GDM1 (cell line): ENCODE data around the gene ACYP2.
"Not testable (repeated sequence)": the region's sequence is repeated elsewhere in the genome, so short reads cannot be mapped to it uniquely, and the experiment has no call there.

ENCODE experiments used
- DNase-seq: peaks from one replicate; lab custom pipeline; 2025; lab: John Stamatoyannopoulos, UW

Gene ACYP2

DNA sequence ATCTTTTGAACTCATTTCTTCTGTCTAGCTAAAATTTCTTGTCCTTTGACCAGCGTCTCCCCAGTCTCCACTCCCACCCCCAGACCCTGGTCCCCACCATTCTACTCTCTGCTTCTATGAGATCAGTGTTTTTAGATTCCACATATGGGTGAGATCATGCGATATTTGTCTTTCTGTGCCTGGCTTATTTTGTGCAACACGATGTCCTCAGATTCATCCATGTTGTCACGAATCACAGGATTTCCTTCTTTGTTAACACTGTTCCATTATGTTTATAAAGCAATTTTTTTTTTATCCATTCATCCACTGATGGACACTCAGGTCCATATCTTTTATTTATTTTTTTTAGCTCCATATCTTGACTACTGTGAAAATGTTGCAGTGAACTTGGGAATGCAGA is 16.0 kb upstream of the ACYP2 start:
- no peak for DNase-seq

DNA sequence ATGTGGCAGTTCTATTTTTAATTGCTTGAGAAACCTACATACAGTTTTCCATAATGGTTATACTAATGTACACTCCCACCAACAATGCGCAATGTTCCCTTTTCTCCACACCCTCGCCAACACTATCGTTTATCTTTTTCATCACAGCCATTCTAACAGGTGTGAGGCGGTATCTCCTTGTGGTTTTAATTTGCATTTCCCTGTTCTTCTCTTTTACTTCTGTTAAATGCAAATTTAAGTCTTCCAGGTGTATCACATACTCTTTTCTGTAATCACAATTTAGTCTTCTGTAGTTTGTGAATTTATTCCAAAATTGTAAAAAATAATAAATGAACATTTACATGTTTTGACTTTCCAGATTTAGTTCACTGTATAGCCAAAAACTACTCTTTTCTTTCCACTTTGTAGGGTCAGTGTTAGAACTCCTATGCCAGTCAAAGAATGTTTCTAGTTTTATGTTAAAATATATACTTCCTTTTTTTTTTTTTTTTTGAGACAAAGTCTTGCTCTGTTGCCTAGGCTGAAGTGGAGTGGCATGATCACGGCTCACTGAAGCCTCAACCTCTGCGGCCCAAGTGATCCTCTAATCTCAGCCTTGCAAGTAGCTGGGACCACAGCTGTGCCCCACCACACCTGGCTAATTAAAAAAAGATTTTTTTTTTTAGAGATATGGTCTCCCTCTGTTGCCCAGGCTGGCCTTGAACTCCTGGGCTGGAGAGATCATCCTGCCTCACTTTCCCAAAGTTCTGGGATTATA is 15.4 kb upstream of the ACYP2 start:
- no peak for DNase-seq

DNA sequence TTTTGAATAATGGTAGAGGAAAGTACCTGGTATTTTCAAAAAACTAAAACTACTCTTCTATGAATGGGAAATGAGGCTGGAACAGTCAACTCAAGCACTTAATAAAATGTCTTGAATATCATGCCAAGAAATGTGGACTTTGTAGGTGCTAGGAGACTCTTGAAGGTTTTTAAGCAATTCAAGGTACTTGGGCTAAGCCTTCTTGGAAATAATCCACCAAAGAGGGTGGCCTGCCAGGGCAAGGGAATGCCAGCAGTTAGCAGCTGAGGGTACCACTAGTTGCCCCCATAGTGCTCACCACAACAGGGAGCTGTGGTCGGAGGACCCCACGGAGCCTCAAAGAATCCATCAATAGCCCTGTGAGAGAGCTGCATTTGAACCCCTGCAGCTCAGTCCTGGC is 14.6 kb upstream of the ACYP2 start:
- DNase-seq: no peak

GRCh38 chr2:54103454-54104314 is 11.7 kb upstream of the ACYP2 start:
- peak; percentile 69 for DNase-seq

DNA sequence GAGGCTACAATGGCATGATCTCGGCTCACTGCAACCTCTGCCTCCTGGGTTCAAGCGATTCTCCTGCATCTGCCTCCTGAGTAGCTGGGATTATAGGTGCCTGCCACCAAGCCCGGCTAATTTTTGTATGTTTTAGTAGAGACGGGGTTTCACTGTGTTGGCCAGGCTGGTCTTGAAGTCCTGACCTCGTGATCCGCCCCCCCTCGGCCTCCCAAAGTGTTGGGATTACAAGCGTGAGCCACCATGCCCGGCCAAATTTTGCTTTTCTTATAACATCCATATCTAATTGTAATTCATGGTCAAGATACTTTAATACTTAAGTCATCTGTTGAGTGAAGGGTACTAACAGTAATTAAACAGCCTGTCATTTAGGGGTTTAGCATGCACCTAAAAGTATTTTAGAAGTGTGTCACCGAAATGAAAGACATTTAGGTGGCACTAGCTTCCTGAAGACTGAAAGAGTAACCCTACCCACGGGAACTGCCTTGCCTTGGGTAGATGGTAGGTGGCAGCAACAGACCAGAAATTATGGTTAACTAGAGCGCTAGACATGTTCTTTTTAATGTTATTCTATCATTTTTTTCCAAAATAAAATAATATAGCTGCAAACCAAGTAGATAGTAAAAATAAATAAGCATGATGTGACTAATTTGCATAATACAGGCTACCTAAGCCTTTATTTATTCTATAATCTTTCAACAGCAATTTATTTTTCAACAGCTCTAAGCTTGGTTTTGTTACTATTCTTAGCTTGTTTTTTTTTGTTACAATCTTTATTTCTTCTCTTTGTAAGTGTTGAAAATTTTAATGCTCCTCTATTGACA is 8.6 kb upstream of the ACYP2 start:
- DNase-seq: peak; percentile 48

- no peak for DNase-seq
These were observed 8.0 kb upstream of the ACYP2 start for GRCh38 chr2:54107455-54107764.

- no peak for DNase-seq
These were observed 7.4 kb upstream of the ACYP2 start for GRCh38 chr2:54107903-54108615.

- no peak for DNase-seq
These were observed 5.6 kb upstream of the ACYP2 start for GRCh38 chr2:54109848-54110247.

GRCh38 chr2:54114479-54114878 is 936 bp upstream of the ACYP2 start:
- not testable (repeated sequence) for DNase-seq

GRCh38 chr2:54114936-54115283 is 505 bp upstream of the ACYP2 start:
- no peak for DNase-seq

- DNase-seq: not testable (repeated sequence)
These were observed 1.2 kb downstream of the ACYP2 start for GRCh38 chr2:54116598-54116997.

DNA sequence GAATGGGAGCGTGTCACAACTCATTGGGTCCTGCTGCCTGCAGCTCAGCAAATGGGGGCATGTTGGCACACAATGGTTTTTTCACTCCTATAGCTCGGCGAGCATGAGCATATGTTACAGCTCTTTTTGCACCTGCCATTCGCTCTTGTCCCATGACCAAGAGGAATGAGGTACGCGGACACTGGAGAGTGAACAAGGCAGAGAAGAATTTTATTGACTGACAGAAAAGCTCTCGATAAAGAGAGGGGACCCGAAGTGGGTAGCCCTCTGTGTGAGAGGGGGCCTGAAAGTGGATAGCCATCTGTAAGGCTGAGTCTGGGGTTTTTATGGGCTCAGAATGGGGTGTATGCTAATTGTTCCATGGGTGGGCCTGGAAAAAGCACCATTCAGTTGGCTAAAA is 5.5 kb downstream of the ACYP2 start:
- no peak for DNase-seq

DNA sequence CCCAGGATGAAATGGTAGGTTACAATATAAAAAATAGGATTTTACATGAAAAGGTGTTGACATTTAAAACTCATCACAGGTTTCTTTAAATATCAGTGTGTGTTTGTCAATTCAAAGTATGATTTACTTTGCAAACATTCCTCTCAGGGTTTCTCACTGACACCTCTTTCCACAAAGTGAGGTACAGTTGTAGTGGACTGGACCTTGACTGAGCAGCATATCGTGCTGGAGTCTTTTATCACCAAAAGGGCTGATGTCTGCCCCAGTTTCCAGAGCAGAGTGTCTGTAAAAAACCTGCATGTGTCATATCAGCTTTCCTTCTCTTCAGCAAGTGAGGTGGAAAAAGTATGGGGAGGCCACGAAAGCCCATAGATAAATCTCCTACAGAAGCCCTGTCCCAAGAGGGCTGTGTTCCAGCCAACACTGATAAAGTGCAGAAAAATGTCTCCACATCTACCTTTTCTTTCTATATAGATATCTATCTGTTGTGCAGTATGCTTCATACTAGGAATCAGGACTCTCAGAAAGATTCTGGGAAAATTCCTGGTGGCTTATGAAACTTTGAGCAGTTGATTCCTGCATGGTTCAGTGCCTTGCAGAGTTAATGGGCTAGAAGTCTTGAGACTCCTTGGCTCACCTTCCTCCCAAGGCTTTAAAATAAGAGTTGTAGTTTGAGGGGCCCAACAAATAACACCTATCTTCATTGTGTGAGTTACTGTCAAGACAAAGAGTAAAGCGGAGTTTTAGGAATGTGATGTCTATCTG is 6.9 kb downstream of the ACYP2 start:
- DNase-seq: no peak

DNA sequence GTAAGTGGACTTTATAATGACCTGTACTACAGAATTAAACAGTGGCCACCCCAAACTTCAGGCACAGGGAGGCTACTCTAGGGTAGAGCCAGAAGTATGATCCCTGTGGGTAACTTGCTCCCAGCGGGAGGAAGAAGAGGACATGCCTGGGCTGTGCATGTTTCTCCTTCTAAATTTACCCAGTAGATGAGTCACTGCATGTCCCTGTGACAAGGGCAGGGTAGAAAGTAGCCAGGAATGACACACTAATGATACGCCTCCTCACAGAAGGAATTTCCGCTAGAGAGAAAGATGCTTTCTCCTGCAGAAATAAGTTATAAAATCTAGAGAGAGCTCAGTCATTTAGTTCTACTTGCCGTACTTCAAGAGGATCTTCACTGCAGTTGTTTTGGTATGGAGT is 7.5 kb downstream of the ACYP2 start:
- DNase-seq: no peak

- not testable (repeated sequence) for DNase-seq
These were observed 11.8 kb downstream of the ACYP2 start for GRCh38 chr2:54127174-54127573.

GRCh38 chr2:54133056-54133455 is 17.6 kb downstream of the ACYP2 start:
- no peak for DNase-seq

GRCh38 chr2:54139210-54139609 is 23.8 kb downstream of the ACYP2 start:
- DNase-seq: no peak

DNA sequence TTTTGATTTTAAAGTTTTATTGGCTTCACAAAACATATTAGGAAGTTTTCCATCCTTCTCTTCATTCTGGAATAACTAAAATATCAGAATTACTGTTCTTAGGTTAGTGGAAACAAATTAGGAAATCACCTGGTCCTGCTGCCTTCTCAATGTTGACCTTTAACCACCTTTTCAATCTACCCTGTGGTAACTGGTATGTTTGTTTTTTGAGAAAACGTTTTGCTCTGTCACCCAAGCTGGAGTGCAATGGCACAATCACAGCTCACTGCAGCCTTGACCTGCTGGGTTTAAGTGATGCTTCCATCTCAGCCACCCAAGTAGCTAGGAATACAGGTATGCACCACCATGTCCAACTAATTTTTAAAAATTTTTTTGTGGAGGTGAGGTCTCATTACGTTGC is 28.4 kb downstream of the ACYP2 start:
- DNase-seq: no peak

- DNase-seq: no peak
These were observed 33.0 kb downstream of the ACYP2 start for GRCh38 chr2:54148391-54148790.

- DNase-seq: no peak
These were observed 34.4 kb downstream of the ACYP2 start for GRCh38 chr2:54149638-54150441.
